Measurements from ENCODE around the gene ARAP3.
"Not testable (repeated sequence)": the region's sequence is repeated elsewhere in the genome, so short reads cannot be mapped to it uniquely, and the experiment has no call there.

The ARAP3 gene

GRCh38 chr5:141637767-141638419 is 44.1 kb downstream of the ARAP3 start:
- no peak for DNase-seq

DNA sequence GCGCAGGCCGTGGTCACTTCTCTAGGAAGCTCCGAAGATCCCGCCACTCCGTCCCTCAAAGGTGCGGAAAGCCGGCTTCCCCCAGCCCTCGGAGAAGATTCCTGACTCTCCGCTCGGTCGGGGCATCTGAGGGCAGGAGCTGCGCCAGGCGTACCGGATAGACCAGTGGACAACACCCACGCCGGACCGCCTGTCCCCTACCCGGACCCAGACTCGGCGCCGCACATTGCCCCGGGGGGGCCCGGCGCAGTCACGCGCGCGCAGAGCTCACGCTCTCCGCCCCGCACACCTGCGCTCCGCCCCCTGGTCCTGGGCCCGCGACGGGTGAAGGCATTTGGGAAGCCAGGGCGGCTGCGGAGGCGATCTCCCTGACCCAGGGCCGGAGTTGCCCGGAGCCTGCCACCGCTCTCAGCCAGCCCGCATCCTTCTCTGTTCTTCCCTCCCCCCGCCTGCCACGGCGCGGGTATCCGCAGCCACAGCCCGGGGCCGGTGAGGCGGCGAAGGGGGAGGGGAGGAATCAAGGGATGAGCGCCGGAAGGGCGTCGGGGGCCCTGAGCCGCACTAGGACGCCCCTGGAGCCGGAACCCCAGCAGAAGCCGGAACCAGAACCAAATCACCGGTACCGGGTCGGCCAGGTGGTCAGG is 44.8 kb downstream of the ARAP3 start:
- no peak for DNase-seq

DNA sequence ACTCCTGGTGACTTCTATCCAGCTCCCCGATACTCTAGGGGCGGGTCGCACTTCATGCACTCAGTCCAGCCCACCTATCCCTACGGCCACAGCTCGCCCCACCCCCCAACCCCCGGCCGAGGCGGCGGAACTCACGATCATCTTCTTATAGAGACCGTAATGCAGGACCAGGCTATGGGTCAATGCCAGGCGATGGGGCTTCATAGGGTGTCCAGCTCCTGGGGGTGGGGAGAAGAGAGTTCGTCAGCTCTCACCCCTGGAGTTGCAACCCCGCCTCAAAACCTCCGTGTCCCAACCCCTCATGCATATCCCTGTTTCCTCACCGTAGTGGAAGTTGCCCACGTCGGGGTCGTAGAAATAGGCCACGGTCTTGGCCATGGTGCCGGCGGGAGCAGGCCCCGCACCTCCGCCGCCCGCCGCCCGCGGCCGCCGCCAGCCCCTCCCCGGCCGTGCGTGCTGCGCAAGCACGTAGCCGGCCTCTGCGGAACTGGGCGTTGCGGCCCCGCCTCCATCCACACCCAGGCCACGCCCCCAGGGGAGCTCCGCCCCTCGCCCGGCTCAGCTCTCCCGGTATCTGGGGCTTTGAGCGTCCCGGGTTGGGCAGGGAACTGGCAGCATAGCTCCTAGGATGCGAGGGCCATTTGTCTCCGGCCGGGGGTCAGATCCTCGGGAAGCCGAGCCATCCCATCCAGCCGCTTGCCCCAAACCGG is 45.5 kb downstream of the ARAP3 start, which contains the start of the genes HDAC3 and RELL2:
HDAC3 (minus strand) TSS at position 437 of the 710 bp plus-strand sequence; CDS start at position 378, 59 bp downstream.
RELL2 (plus strand) TSS at position 585 of the 710 bp plus-strand sequence. CDS start 1,229 bp downstream, outside the sequence.
- no peak for DNase-seq

DNA sequence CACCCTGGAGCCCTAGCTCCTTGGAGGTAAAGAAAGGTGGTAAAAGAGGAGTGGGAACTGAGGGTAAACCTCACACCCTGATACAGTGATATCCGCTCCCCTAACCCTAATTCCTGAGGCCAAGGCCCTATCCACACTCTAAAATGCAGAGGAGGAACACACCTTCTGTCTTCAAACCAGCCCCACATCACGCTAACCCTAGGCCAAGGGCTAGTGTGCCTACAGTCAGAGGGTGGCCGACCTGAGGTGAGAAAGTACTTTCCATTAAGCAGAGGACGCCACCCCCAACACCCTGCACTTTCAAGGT is 46.0 kb downstream of the ARAP3 start:
- no peak for DNase-seq

GRCh38 chr5:141635646-141636045 is 46.4 kb downstream of the ARAP3 start:
- DNase-seq = no peak

- no peak for DNase-seq
Measured at GRCh38 chr5:141634720-141635119, 47.3 kb downstream of the ARAP3 start.

DNA sequence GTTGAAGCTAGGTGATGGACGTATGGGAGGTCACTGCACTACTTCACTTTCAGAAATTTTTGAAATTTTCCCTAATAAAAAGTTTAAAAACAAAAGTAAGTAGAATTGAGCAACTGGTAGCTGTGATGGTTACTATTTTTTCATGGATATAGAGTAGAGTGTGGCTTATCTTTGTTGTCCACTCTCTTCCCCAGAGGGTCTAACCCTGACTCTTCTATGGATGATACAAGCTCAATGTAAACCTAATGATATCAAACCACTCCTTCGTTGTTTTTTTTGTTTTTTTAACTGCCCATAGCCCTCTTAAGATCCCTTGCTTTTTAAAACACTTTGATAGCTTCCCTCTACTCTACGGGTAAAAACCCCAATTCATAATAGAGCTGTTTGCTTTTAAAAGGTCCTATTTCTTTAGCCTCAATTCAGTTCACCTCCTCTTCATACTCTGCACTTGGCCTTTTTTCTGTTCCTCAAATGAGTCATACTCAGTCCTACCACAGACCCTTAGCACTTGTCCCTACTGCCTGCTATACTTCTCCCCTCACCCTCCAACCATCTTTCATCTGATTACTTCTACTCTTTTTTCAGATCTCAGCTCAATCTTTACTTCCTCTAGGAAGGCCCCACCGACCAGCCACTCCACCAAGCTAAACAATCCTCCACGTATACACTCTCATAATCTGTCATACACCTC is 48.0 kb downstream of the ARAP3 start:
- DNase-seq = no peak

- DNase-seq = no peak
Measured at GRCh38 chr5:141632650-141633049, 49.4 kb downstream of the ARAP3 start.

- no peak for DNase-seq
Measured at GRCh38 chr5:141630570-141631140, 51.4 kb downstream of the ARAP3 start.

DNA sequence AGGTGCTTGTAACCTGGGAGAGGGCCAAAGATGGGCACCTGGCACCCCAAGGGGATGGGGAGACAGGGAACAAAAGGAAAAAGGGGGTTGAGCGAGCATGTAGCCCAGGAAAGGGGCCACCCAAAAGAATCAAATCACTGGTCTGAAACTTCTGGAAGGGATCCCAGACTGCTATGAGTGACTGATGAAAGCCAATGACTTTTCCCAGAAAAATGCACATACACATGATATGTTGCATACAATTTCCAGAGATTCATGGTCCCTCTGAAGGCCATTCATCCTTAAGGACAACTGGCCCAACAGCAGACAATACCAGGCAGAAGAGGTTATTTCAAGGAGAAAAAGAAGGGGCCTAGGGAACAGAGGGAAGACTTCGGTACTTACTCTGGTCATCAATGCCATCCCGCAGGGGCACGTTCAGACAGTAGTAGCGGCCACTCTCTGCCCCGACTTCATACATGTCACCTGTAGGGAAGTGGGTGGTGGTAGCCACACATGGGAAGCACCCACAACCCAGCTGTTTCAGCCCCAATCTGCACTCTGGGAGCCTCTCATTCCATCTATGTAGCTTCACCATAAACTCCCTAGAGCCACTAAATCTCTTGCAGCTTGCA is 53.7 kb downstream of the ARAP3 start:
- DNase-seq = no peak

DNA sequence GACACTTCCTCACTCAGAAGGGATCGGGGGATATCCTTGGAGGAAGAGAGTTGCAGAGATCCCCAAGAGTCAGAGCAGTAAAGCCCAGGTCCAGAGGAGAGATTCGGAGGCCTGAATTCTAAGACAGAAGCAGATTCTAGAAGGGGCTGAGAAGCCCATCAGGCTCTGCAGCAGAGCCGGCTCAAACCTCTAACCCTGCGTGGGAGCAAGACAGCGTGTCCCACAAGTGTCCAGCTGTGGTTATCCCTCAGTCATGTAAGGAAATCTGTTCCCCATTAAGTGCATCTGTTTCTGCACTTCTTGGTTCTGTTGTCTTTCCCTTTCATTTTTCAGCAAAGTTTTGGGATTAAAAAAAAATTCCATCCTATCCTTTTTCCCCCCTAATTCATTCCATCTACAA is 58.4 kb downstream of the ARAP3 start:
- no peak for DNase-seq

DNA sequence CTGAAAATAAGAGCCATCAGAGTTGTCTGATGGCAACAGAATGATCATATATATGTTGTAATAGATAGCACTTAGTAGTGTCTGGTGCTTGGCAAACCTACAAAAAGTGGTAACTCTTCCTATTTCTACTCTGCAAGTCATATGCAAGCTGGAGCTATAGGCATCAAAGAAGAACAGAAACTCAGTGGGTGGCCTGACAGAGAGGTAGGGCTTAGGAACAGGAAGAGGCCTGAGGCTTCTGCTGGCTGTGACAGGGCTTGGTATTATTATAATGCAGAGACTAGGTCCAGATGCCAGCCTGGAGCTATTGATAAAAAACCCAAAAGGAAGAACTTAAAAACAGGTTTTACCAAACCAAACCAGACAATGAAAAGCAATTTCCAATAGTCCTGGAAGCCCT is 58.8 kb downstream of the ARAP3 start:
- DNase-seq = no peak

DNA sequence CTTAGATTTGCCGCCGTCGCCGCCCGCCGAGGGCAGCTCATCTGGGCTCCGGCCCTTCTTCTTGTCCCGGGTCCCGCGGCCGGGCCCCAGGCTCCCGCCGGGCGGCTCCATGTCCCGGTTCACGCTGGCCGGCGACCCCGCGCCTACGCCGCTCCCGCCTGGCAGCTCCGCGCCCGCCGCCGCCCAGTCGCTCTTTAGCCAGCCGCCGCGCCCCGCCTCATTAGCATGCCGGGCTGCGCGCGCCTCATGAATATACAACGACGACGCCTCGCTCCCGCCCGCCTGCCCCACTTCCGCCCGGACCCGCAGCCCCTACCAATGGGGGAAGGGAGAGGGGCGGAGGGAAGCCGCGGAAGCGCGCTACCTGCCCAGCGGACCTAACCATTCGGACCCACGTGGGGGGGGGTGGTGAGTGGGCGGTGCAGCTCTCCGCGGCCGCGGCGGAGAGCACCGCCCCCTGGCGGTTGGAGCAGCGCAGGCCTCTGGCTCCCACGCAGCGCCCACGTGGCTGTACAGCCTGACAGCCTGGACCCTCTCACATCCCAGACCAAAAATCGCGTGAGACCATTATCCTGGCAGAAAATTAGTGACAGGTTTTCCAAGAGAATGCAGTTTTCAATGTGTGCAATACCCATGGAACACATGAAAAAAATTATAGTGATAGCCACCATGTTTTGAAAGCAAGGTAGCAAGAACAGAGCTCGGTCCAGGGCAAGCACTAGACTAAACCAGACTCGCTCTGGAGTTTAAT is 63.1 kb downstream of the ARAP3 start, which contains the start of gene DIAPH1:
DIAPH1 (minus strand) TSS at position 197 of the 751 bp plus-strand sequence; CDS start at position 111, 86 bp downstream.
- no peak for DNase-seq

GRCh38 chr5:141618030-141618803 is 63.8 kb downstream of the ARAP3 start:
- DNase-seq = no peak

GRCh38 chr5:141617682-141618029 is 64.4 kb downstream of the ARAP3 start:
- DNase-seq = no peak

DNA sequence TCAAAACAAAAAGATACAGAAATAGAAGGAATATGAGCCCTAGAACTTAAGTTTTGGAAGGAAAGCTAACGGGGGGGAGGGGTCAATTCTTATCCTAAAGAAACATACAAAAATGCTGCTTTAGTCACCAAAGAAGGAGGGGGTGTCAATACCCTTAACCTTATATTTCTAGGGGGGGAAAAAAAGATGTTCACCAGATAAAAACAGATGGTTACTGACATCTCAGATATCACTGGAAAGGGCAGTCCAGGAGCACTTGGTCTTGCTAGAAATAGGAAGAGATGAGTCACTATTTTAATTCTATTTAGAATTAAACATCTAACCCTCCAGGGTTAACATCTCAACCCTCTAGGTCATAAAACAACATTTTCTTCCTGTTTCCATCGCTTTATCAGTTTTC is 64.9 kb downstream of the ARAP3 start:
- DNase-seq = no peak

DNA sequence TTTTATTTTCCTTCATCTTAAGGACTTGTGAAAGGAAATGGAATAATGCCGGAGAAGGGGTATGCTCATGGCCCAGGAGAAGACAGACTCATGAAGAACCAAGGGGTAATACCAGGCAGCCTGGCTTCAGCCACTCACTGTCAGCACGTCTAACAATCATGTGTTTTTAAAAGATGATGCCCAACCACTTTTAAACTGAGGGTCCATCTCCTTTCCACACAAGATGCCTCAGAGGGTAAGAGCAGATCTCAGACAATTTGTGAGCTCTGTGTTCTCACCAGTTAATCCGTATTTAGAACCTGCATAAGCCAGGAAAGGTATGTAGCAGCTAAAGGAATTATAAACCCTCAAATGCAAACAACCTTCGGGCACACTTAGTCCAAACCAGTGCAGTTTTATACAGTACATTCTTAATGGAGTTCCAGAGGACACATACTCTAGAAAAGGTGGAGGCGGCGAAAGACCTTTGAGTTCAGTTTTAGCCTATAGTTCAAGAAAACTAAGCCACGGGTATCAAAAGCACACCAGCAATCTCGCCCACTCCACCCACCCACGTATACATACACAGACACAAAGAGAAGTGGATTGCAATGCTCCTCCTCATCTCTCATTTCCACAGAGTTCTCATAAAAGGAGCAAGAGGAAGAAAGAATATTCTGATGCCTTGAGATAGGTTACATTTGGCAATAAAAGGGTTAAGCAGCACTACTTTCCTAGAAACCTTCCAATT is 65.9 kb downstream of the ARAP3 start:
- DNase-seq = no peak

DNA sequence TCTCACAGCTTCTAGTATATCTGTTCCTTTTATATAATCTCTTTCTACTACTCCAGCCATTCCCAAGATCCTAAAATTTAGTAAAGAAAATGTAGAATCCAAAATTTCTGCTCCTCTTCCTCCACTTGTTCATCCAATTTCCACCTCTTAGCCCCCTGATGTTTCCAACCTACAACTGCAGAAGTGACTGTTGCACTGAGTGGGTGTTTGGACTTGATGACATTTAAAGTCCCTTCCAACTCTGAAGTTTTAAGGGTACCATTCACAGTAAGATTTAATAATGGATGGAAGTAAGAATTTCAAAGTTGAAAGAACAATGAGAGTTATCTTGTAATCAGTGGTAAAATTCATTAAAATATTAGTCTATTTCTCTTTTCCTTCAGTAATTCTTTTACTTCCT is 68.7 kb downstream of the ARAP3 start:
- no peak for DNase-seq

- no peak for DNase-seq
Measured at GRCh38 chr5:141611289-141611688, 70.7 kb downstream of the ARAP3 start.

- DNase-seq = not testable (repeated sequence)
Measured at GRCh38 chr5:141609921-141610320, 72.1 kb downstream of the ARAP3 start.

Data from cortex of kidney (tissue), 1 donor.